Measurements from ENCODE around the gene TRPC4AP. TPM values are rescaled to one million over a fixed set of nuclear protein-coding genes. Genes with fewer than 3 reads are reported as not detected.

Gene TRPC4AP
- total RNA-seq, 4 donors from 2014 or later, result 57.3 to 85.3 (median 70.1) TPM

GRCh38 chr20:35065181-35065580 is 27.4 kb downstream of the TRPC4AP start:
- no peak for DNase-seq
- Histone ChIP-seq H3K4me3 (no peak overlapping the region), H3K4me1 (peaks cover 0 to 19% (median 2%) of the 10 kb centered on the region in 4 donors), H3K9me3 (no peaks in the 10 kb centered on the region), H3K27ac (no peak overlapping the region), H3K36me3 (peaks cover 0 to 11% (median 4%) of the 10 kb centered on the region in 4 donors), H3K27me3 (no peaks in the 10 kb centered on the region)
- intact Hi-C loops (cut with DNase I; ENCODE audit: low total_unique reads) (no loop called here), in situ Hi-C loops (cut with MboI; ENCODE audit: low pct_ligation_motif_present in 1 of 4, low pct_unique_long_range_greater_than_20kb in 1 of 4, low sequenced_read_pairs in 3 of 4) (no loop called here)
- no peak for TF ChIP-seq POLR2AphosphoS5 (IDR thresholded peaks at IDR 0.05)
- TF ChIP-seq EP300 (IDR thresholded peaks at IDR 0.05; ENCODE audit: low read depth), result no peak
- no peak for TF ChIP-seq POLR2A (IDR thresholded peaks at IDR 0.05)
- no peak for TF ChIP-seq CTCF (IDR thresholded peaks at IDR 0.05)

GRCh38 chr20:35063168-35063567 is 29.4 kb downstream of the TRPC4AP start:
- in situ Hi-C loops (cut with MboI; ENCODE audit: low pct_ligation_motif_present in 1 of 4, low pct_unique_long_range_greater_than_20kb in 1 of 4, low sequenced_read_pairs in 3 of 4), result no loop called here
- TF ChIP-seq EP300 (IDR thresholded peaks at IDR 0.05; ENCODE audit: low read depth) (no peak), CTCF (IDR thresholded peaks at IDR 0.05) (no peak), POLR2AphosphoS5 (IDR thresholded peaks at IDR 0.05) (no peak), POLR2A (IDR thresholded peaks at IDR 0.05) (no peak)
- peaks cover 0 to 19% (median 2%) of the 10 kb centered on the region in 4 donors for H3K4me1 ChIP-seq
- intact Hi-C loops (cut with DNase I; ENCODE audit: low total_unique reads), result loop anchor here (5.0 kb wide), 1 partner anchor 264 kb away; no protein-coding TSS in a partner anchor
- H3K27me3 ChIP-seq, result no peaks in the 10 kb centered on the region
- no peak for DNase-seq
- no peak overlapping the region for H3K4me3 ChIP-seq
- H3K27ac ChIP-seq, result no peak overlapping the region
- H3K36me3 ChIP-seq, result peaks cover 0 to 11% (median 4%) of the 10 kb centered on the region in 4 donors
- 91% methylated on average over 3 of the region's 3 CpGs for WGBS, 2 donors (ENCODE audit: low coverage in 1 of 2)
- no peaks in the 10 kb centered on the region for H3K9me3 ChIP-seq

- peaks cover 0 to 8% (median 3%) of the 10 kb centered on the region in 4 donors for H3K36me3 ChIP-seq
- no peak overlapping the region for H3K27ac ChIP-seq
- WGBS, 2 donors (ENCODE audit: low coverage in 1 of 2), result 90 to 97% methylated on average over 3 of the region's 3 CpGs
- H3K4me3 ChIP-seq, result no peak overlapping the region
- TF ChIP-seq EP300 (IDR thresholded peaks at IDR 0.05; ENCODE audit: low read depth) (no peak), CTCF (IDR thresholded peaks at IDR 0.05) (no peak), POLR2AphosphoS5 (IDR thresholded peaks at IDR 0.05) (no peak), POLR2A (IDR thresholded peaks at IDR 0.05) (no peak)
- peaks cover 0 to 15% (median 2%) of the 10 kb centered on the region in 4 donors for H3K4me1 ChIP-seq
- intact Hi-C loops (cut with DNase I; ENCODE audit: low total_unique reads), result loop anchor here (5.0 kb wide), 1 partner anchor 265 kb away; no protein-coding TSS in a partner anchor
- H3K9me3 ChIP-seq, result no peaks in the 10 kb centered on the region
- no peaks in the 10 kb centered on the region for H3K27me3 ChIP-seq
- in situ Hi-C loops (cut with MboI; ENCODE audit: low pct_ligation_motif_present in 1 of 4, low pct_unique_long_range_greater_than_20kb in 1 of 4, low sequenced_read_pairs in 3 of 4), result no loop called here
- DNase-seq, result no peak
Observed at GRCh38 chr20:35062478-35062877, 30.1 kb downstream of the TRPC4AP start.

- Histone ChIP-seq H3K4me1 (peaks cover 0 to 2% (median 0%) of the 10 kb centered on the region in 4 donors), H3K27me3 (no peaks in the 10 kb centered on the region), H3K27ac (no peak overlapping the region), H3K36me3 (peaks cover 0 to 14% (median 6%) of the 10 kb centered on the region in 4 donors), H3K4me3 (no peak overlapping the region), H3K9me3 (no peaks in the 10 kb centered on the region)
- no peak for DNase-seq
- intact Hi-C loops (cut with DNase I; ENCODE audit: low total_unique reads), result loop anchor here (5.0 kb wide), 1 partner anchor 267 kb away; no protein-coding TSS in a partner anchor
- 96 to 97% methylated on average over 3 to 5 of the region's 5 CpGs for WGBS, 2 donors (ENCODE audit: low coverage in 1 of 2)
- no peak for TF ChIP-seq POLR2A (IDR thresholded peaks at IDR 0.05)
- TF ChIP-seq EP300 (IDR thresholded peaks at IDR 0.05; ENCODE audit: low read depth), result no peak
- TF ChIP-seq CTCF (IDR thresholded peaks at IDR 0.05), result no peak
- no peak for TF ChIP-seq POLR2AphosphoS5 (IDR thresholded peaks at IDR 0.05)
- in situ Hi-C loops (cut with MboI; ENCODE audit: low pct_ligation_motif_present in 1 of 4, low pct_unique_long_range_greater_than_20kb in 1 of 4, low sequenced_read_pairs in 3 of 4), result no loop called here
Observed at GRCh38 chr20:35060168-35060567, 32.4 kb downstream of the TRPC4AP start.

All from transverse colon (tissue), 4 donors.